DND-41 (cell line): ENCODE results near the gene RNF6.

Experiments used
- CTCF ChIP-seq: IDR thresholded peaks from 2 replicates; pipeline ENCODE4 v1.5.1; 2012; ENCODE audit warnings: borderline replicate concordance, low read length, moderate library complexity, mild to moderate bottlenecking; ENCODE audit not compliant: poor library complexity, severe bottlenecking; ENCODE audit errors: extremely low read depth
- EZH2 ChIP-seq: IDR thresholded peaks from 3 replicates; pipeline ENCODE4 v1.6.1; 2012; ENCODE audit warnings: borderline replicate concordance, low read depth, mild to moderate bottlenecking, moderate library complexity, low read length, inconsistent platforms; ENCODE audit not compliant: severe bottlenecking

- TF ChIP-seq CTCF (no peak), EZH2 (no peak)
These were observed 35.8 kb downstream of the RNF6 start for GRCh38 chr13:26186118-26186870.
